GM12873 (cell line): ENCODE results near the gene GCGR.

Experiments used
- TF ChIP-seq, protein P1 (sequence below): IDR thresholded peaks from 2 replicates; pipeline ENCODE4 v1.5.1; 2012; ENCODE audit warnings: low read depth, mild to moderate bottlenecking, moderate library complexity, low read length, control low read depth; ENCODE audit not compliant: insufficient read depth; ENCODE audit errors: missing control alignments

The GCGR gene

GRCh38 chr17:81802856-81803643, 900 bp upstream of the GCGR start:
- TF ChIP-seq, protein P1, sequence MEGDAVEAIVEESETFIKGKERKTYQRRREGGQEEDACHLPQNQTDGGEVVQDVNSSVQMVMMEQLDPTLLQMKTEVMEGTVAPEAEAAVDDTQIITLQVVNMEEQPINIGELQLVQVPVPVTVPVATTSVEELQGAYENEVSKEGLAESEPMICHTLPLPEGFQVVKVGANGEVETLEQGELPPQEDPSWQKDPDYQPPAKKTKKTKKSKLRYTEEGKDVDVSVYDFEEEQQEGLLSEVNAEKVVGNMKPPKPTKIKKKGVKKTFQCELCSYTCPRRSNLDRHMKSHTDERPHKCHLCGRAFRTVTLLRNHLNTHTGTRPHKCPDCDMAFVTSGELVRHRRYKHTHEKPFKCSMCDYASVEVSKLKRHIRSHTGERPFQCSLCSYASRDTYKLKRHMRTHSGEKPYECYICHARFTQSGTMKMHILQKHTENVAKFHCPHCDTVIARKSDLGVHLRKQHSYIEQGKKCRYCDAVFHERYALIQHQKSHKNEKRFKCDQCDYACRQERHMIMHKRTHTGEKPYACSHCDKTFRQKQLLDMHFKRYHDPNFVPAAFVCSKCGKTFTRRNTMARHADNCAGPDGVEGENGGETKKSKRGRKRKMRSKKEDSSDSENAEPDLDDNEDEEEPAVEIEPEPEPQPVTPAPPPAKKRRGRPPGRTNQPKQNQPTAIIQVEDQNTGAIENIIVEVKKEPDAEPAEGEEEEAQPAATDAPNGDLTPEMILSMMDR = no peak

- TF ChIP-seq, protein P1 = no peak
These were observed 829 bp downstream of the GCGR start for GRCh38 chr17:81804559-81805399.

- TF ChIP-seq, protein P1 = no peak
These were observed 1.9 kb downstream of the GCGR start for GRCh38 chr17:81805707-81806460.

- TF ChIP-seq, protein P1 = no peak
These were observed 2.7 kb downstream of the GCGR start for GRCh38 chr17:81806461-81807209.

DNA sequence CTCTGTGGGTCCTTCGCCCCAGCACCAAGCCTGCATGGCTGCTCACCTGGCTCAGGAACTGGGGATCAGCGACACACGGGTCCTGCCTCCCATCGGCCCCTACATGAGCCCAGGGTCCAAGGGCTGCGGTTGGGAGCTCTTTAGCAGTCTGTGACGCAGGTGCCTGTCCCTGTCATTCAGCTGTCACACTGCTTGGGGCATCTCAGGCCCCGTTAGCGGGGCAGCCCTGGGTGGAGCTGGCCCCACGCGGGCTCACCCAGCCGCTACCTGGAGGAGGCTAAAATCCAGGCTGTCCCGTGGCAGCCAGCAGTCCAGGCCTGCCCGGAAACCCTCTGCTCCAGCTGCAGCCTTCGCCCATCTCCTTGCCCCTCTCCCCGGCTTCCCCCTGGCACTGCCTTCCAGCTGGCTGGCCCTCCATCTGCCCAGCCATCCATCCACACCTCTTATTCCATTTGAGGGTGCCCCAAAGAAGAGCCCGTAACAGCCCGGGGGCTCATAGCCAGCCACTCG, 3.3 kb downstream of the GCGR start:
- TF ChIP-seq, protein P1 = no peak

- TF ChIP-seq, protein P1 = no peak
These were observed 3.9 kb downstream of the GCGR start for GRCh38 chr17:81807839-81808238.
